CD4-positive, alpha-beta T cell treated with Interleukin-6 at 100 ng/mL for 8 hours (primary cell): Measurements from ENCODE around the gene MLF2.

Source experiments
- DNase-seq: peaks from one replicate; pipeline ENCODE4 v3.0.0-alpha.2; 2020; ENCODE audit warnings: mixed read lengths, low spot score

MLF2 gene

DNA sequence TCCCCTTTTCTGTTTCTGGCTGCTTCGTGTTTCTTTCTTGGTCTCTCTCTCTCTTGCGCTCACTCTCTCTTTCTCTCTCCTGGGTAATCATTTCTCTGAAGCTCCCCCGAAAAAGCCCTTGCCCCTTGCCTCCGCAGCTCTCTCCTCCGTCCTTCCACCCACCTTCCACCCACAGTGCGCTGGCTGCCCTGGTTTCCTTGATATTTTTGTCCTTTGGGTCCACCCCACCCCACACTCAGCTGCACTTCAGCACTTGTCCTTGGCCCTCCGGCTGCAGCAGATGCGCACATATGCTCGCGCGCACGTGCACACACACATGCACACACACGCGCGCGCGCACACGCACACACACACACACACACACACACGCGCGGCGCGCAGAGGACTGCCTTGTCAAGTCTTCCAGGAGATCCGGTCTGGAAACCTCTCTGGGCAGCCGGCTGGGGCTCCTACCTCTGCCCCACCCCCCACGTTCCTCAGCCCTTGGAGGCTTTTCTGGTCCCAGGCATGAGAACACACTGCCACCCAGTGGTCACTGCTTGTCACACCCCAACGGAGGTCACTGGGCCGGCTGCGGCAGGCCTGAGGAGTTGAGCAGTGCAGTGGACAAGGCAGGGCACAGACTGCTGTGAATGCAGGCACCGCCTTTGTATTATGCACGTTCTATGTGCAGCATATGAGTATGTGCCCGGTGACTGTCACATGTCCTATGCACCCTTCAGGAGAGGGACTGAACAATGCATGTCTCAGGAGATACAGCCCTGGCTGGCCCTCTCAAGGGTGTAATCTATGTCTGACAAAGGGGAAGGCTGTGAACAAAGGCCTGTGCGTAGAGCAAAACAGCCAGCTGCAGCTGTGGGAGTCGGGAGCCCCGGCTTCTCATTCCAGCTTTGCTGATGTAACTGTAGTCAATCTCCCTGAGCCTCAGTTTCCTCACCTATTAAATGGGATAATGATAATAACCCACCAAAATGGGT, 25.9 kb upstream of the MLF2 start:
- DNase-seq: peak; percentile 89

GRCh38 chr12:6778217-6778573, 25.3 kb upstream of the MLF2 start:
- DNase-seq: no peak

DNA sequence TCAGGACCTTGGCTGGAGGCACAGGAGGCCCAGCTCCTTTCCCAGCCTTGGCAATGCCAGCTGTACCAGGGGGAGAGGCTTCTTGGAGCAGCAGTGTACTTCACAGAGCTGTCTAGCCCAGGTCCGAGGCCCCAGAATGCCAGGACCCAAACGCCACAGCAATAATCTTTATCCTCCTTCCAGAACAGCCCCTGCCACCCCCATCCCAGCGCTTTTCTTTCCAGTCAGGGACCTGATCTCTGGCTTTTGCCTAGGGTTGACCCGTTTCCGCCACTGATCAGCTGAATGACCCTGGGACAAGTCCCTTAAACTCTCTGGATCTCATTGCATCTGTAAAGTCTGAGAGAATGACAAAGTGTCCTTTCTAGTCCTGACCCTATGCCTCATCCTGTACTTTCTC, 24.4 kb upstream of the MLF2 start:
- DNase-seq: no peak

DNA sequence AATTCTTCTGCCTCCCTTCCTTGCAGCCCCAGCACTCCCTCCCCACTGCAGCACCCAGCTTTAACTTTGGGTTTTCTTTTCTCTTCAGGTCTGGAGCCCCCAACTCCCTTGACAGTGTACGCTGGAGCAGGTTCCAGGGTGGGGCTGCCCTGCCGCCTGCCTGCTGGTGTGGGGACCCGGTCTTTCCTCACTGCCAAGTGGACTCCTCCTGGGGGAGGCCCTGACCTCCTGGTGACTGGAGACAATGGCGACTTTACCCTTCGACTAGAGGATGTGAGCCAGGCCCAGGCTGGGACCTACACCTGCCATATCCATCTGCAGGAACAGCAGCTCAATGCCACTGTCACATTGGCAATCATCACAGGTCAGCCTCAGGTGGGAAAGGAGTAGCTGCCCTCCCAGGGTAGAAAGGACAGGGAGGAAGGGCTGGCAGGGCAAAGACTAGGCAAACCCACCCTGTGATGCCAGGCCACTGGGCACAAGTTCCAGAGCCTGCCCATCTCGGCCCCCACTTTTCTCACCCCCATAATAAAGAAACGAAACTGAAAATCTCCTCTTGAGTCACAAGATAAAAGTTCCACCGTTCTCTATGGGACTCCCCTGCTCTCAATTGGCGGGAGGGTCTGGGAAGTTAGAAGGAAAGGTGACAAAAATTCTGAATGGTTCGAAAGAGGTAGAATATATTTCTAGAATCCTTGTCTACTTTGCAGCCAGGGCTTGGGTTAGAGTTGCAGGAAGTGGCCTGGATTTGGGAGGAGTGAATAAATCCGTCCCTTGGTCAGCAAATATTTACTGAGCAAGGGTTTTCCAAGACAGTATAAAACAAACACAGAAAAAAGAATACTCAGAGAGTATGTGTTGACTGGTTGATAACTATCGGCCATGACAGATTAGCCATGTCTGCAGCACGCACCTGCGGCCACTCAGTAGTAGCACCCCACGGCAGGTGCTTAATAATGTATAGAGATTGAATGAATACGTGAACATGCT, 22.5 kb upstream of the MLF2 start:
- DNase-seq: no peak

- no peak for DNase-seq
Observed at GRCh38 chr12:6774499-6775062, 21.6 kb upstream of the MLF2 start.

- no peak for DNase-seq
Observed at GRCh38 chr12:6773590-6774351, 20.8 kb upstream of the MLF2 start.

DNA sequence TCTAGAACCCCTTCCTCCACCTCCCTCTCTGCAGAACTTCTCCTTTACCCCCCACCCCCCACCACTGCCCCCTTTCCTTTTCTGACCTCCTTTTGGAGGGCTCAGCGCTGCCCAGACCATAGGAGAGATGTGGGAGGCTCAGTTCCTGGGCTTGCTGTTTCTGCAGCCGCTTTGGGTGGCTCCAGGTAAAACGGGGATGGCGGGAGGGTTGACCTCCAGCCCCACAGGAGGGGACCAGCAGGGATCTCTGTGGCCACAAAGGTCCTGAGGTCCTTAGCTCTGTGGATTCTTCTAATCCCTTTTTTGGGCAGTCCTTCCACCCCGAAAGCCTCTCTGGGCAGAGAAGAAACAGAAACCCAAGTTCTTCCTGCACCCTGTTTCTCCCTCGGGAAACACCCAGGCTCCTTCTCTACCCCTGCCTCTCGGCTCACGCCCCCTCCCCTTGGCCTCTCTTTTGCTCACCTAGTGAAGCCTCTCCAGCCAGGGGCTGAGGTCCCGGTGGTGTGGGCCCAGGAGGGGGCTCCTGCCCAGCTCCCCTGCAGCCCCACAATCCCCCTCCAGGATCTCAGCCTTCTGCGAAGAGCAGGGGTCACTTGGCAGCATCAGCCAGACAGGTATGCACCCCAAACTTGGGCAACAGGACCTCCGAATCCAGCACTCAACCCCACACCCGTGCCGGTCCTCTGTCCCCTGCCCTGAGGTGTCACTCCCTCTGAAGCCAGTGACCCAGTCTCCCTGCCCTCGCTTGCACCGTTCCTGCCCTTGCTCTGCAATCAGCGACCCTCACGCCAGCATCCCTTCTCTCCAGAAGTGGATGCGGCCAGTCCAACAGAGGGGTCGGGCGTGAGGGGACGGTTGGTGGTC, 20.0 kb upstream of the MLF2 start:
- no peak for DNase-seq

GRCh38 chr12:6772331-6772695, 19.4 kb upstream of the MLF2 start, which contains the start of gene LAG3:
LAG3 (plus strand) TSS chr12:6772520; CDS start chr12:6772853, 333 bp downstream.
- DNase-seq: peak; percentile 16

GRCh38 chr12:6771509-6772330, 18.8 kb upstream of the MLF2 start:
- DNase-seq: no peak

- no peak for DNase-seq
Observed at GRCh38 chr12:6771091-6771495, 18.2 kb upstream of the MLF2 start.

DNA sequence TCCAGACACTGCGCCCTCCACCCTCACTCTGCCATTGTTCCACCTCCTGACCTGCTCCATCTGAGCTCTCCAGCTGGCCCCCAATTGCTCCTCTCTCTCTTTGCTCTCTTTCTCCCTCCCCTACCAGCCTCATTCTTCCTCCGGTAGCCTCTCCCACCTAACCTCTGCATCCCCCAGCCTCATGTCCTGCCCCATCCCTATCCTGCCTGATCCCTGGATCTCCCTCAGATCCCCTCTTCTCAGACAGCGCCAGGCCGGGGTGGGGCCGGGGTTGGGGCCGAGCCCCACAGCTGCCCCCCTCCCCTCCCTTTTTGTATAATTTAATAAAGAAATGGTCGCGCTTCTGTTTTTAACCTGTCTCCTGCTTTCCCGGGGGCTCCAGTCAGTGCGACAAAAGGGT, 17.7 kb upstream of the MLF2 start:
- DNase-seq: no peak

DNA sequence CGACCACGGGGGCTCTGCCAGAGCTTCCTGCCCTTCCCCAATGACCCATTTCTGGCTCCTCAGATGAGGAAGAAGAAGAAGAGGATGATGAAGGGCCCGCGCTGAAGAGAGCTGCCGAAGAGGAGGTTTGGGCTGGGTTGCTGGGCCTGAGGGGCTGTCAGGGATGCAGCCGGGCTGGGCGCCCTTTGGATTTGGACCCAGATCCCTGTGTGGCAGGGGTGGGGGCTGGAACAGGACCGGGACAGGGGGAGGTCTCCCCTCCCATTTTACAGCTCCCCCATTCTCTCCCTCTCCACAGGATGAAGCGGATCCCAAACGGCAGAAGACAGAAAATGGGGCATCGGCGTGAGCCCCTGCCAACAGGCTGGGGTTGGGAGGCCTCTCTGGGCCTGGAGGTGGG, 17.2 kb upstream of the MLF2 start:
- DNase-seq: no peak

GRCh38 chr12:6769666-6770065, 16.7 kb upstream of the MLF2 start:
- no peak for DNase-seq

DNA sequence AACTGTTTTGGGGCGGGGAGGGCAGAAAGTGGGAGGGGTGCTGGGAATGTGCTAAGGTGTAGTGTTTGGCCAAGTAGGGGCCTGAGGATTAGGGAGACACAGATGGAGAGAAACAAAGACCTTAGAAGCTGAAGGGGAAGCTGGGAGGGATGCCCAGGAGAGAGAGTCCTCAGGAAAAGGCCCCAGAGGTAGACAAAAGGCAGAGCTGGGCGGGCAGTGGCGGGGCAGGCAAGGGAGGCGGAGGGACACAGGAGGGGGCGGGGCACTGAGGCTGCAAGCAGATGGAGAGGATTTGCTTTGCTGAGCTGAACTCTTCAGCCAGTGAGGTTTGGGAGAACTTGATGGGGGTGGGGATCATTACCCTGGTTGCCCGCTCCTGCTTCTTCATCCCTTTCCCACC, 16.0 kb upstream of the MLF2 start:
- no peak for DNase-seq

DNA sequence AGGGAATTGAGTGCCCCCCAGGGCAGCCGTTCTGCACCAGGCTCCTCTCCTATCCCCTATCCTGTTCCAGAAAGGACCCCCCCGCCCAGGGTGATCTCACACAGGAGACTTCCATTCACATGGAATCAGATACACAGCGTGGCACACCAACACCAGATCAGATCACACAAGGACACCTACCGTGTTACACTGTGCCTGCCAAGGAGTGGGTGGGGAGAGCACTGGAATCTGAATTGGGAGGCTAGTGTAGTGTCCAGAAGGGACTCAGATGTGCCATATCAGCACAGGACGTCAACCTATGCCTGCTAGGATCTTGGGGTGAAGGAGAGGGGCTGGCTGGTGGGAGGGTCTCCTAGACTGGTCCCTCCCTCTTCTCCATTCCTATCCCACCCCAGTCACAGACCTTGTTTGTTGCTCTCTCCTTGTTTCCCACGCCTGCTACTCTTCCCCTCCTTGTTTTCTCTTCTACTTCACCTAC, 15.5 kb upstream of the MLF2 start:
- no peak for DNase-seq

- no peak for DNase-seq
Observed at GRCh38 chr12:6767353-6768319, 14.7 kb upstream of the MLF2 start.

DNA sequence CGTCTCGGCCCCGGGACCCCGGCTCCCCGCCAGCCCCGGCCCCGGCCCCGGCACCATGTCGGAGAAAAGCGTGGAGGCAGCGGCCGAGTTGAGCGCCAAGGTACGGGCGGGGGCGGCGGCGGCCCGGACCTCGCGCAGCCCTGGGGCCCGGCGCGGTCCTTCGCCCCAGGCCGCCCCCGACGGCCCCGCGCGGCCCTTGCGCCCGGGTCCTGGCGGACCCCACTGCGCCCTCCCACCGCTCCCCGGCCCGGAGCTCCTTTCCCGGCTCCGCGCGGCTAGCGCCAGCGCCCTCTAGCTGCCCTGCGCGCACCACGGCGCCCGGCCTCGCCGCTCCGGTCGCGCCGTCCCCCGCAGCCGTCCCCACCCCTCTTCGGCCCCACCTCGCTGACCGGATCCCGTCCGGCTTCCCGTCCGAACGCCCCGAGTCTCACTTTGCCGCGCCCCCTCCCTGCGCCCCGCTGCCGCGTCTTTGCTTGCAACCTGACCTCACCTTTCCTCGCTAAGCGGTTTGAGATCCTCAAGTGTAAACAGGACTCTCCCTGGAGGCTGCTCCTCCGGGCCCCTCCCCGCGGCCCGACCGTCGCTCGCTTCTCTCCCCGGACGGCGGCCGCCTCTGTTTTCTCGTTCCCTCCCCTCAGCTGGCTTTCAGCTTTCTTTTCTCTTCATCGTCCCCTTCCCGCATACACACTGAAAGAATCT, 13.9 kb upstream of the MLF2 start:
- peak; percentile 34 for DNase-seq
